Ishikawa (cell line): ENCODE measurements around the gene DNAL1.
A peak's percentile ranks its signal among the peaks of the same experiment; 100 is the strongest.

Source experiments
- CEBPB ChIP-seq: IDR thresholded peaks from 2 replicates; pipeline ENCODE4 v1.6.1; 2012
- CREB1 ChIP-seq: IDR thresholded peaks from 2 replicates; pipeline ENCODE4 v1.6.1; 2012; ENCODE audit warnings: low read depth
- EGR1 ChIP-seq: IDR thresholded peaks from 2 replicates; pipeline ENCODE4 v1.6.1; 2012
- EP300 ChIP-seq: IDR thresholded peaks from 2 replicates; pipeline ENCODE4 v1.6.1; 2012; ENCODE audit warnings: borderline replicate concordance
- FOXM1 ChIP-seq: IDR thresholded peaks from 2 replicates; pipeline ENCODE4 v1.6.1; 2012; ENCODE audit warnings: low read depth, borderline replicate concordance
- MAX ChIP-seq: IDR thresholded peaks from 2 replicates; pipeline ENCODE4 v1.6.1; 2012
- NFIC ChIP-seq: IDR thresholded peaks from 2 replicates; pipeline ENCODE4 v1.6.1; 2012
- RAD21 ChIP-seq: IDR thresholded peaks from 2 replicates; pipeline ENCODE4 v1.6.1; 2012; ENCODE audit warnings: low read depth
- REST ChIP-seq: IDR thresholded peaks from 2 replicates; pipeline ENCODE4 v1.6.1; 2012; ENCODE audit warnings: low read depth, mild to moderate bottlenecking
- TAF1 ChIP-seq: IDR thresholded peaks from 2 replicates; pipeline ENCODE4 v1.6.1; 2012; ENCODE audit warnings: low read depth, mild to moderate bottlenecking
- TCF12 ChIP-seq: IDR thresholded peaks from 2 replicates; pipeline ENCODE4 v1.6.1; 2012; ENCODE audit warnings: low read depth
- TEAD4 ChIP-seq: IDR thresholded peaks from 2 replicates; pipeline ENCODE4 v1.6.1; 2012
- USF1 ChIP-seq: IDR thresholded peaks from 2 replicates; pipeline ENCODE4 v1.6.1; 2012
- YY1 ChIP-seq: IDR thresholded peaks from 2 replicates; pipeline ENCODE4 v1.6.1; 2012; ENCODE audit warnings: low read depth
- ZBTB7A ChIP-seq: IDR thresholded peaks from 2 replicates; pipeline ENCODE4 v1.6.1; 2012; ENCODE audit warnings: low read depth

DNAL1 gene

GRCh38 chr14:73610687-73611086 lies 34.1 kb upstream of the DNAL1 start:
- TF ChIP-seq USF1 (peak; percentile 79), EP300 (no peak)

GRCh38 chr14:73612339-73613045 lies 32.3 kb upstream of the DNAL1 start, which contains the start of gene ACOT6:
ACOT6 (plus strand) TSS chr14:73612517; CDS start chr14:73612572, 55 bp downstream.
- TF ChIP-seq REST (no peak), USF1 (peak; percentile 4; the same call in 1 of the 2 replicates), EGR1 (0 out of 2 replicates have a peak, but pooled peaks have one; percentile 10), YY1 (no peak), MAX (peak; percentile 71; the same call in 1 of the 2 replicates), TAF1 (peak; percentile 30; the same call in 1 of the 2 replicates), ZBTB7A (0 out of 2 replicates have a peak, but pooled peaks have one; percentile 48)

- TF ChIP-seq CREB1 (no peak), RAD21 (no peak), TAF1 (no peak), NFIC (no peak), REST (no peak), ZBTB7A (no peak)
Observed at GRCh38 chr14:73613046-73613383, 31.8 kb upstream of the DNAL1 start.

GRCh38 chr14:73613419-73613963 lies 31.3 kb upstream of the DNAL1 start:
- TF ChIP-seq RAD21 (no peak), FOXM1 (no peak), NFIC (no peak), MAX (no peak), TCF12 (no peak), EGR1 (no peak), CEBPB (no peak), EP300 (no peak), CREB1 (no peak), TAF1 (no peak), TEAD4 (no peak), USF1 (no peak), REST (no peak), ZBTB7A (no peak), YY1 (no peak)
